ENCODE results near the gene CFAP100. TPM values are rescaled to one million over a fixed set of nuclear protein-coding genes. Genes with fewer than 3 reads are reported as not detected.

The CFAP100 gene
- total RNA-seq, 1 donor from 2014 or later: not detected

- no peak for DNase-seq
- intact Hi-C loops (cut with micrococcal nuclease): no loop called here
- peaks cover 57% of the 10 kb centered on the region for H3K36me3 ChIP-seq
Observed at GRCh38 chr3:126449621-126450051, 54.9 kb downstream of the CFAP100 start.

DNA sequence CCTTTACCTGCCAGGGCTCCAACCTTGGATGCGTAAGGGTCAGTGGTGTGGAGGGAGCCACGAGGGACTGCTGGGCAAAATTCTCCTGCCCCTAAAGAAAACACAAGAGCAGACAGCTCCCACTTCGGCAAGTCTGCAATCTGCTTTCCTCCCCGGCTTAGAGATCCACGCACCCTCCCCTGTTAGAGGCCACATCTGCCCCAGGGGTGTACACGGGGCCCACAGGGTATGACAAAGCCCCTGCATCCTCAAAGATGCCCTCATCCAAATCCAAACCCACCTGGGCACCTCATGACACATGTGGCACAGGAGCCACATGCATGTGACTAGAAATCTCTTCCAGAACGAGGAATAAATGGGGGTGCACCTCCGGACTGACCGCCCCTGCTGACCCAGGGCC lies 55.5 kb downstream of the CFAP100 start:
- intact Hi-C loops (cut with micrococcal nuclease): no loop called here
- Histone ChIP-seq H3K9me3 (replicated peaks) (no peaks in the 10 kb centered on the region), H3K36me3 (peaks cover 61% of the 10 kb centered on the region), H3K27me3 (ENCODE audit: low read depth) (no peaks in the 10 kb centered on the region), H3K4me3 (no peak overlapping the region), H3K27ac (replicated peaks) (no peak overlapping the region), H3K4me1 (peaks cover 6% of the 10 kb centered on the region)
- no peak for DNase-seq
- no peak for TF ChIP-seq CTCF (IDR thresholded peaks at IDR 0.05; ENCODE audit: borderline replicate concordance)

More at GRCh38 chr3:126449621-126450051, 54.9 kb downstream of the CFAP100 start:
- H3K9me3 ChIP-seq (replicated peaks): no peaks in the 10 kb centered on the region
- H3K27me3 ChIP-seq (ENCODE audit: low read depth): no peaks in the 10 kb centered on the region
- H3K4me1 ChIP-seq: peaks cover 6% of the 10 kb centered on the region
- H3K27ac ChIP-seq (replicated peaks): no peak overlapping the region
- no peak overlapping the region for H3K4me3 ChIP-seq
- TF ChIP-seq CTCF (IDR thresholded peaks at IDR 0.05; ENCODE audit: borderline replicate concordance): no peak

DNA sequence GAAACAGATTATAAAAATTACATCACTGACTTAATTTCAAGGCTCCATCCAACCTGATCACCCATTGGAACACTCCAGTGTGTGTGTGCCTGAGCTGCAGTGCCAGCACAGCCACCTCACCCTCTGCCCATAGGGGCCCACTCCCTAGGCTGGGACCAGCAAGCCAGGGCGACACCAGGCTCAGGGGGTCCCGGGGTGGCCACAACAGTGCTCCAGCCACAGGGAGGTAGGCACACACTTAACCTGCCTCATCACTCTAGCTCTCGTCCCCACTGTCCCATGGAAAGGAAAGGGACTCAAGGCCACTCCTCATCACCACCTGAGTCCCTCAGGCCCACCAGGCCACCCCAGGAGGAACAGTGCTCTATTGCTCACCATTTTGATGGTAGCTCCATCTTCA lies 56.0 kb downstream of the CFAP100 start:
- no peak for TF ChIP-seq CTCF (IDR thresholded peaks at IDR 0.05; ENCODE audit: borderline replicate concordance)
- intact Hi-C loops (cut with micrococcal nuclease): no loop called here
- no peak for DNase-seq
- no peak overlapping the region for H3K27ac ChIP-seq (replicated peaks)
- peaks cover 2% of the 10 kb centered on the region for H3K4me1 ChIP-seq
- peaks cover 61% of the 10 kb centered on the region for H3K36me3 ChIP-seq
- H3K27me3 ChIP-seq (ENCODE audit: low read depth): no peaks in the 10 kb centered on the region
- no peak overlapping the region for H3K4me3 ChIP-seq
- no peaks in the 10 kb centered on the region for H3K9me3 ChIP-seq (replicated peaks)

DNA sequence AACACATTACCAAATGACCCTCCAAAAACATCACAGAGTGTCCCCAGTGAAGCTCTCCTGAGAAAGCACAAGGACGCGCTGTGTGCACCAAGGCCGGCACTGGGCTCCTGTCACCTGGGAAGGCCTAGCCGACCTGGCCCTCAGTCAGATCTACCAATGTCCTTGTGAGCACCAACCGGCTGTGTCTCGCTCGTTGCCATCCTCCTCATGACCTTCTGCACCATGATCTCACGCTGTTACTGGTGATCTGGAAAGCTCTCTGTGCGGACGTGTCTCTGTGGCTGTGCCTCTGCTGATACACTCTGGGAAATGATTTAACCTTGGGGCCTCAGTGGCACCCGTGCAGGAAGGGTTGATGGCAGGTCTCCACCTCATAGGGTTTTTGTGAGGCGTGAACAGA lies 56.8 kb downstream of the CFAP100 start:
- DNase-seq: no peak
- no peak overlapping the region for H3K27ac ChIP-seq (replicated peaks)
- TF ChIP-seq CTCF (IDR thresholded peaks at IDR 0.05; ENCODE audit: borderline replicate concordance): no peak
- peaks cover 7% of the 10 kb centered on the region for H3K4me1 ChIP-seq
- H3K36me3 ChIP-seq: peaks cover 69% of the 10 kb centered on the region
- no peak overlapping the region for H3K4me3 ChIP-seq
- intact Hi-C loops (cut with micrococcal nuclease): no loop called here
- no peaks in the 10 kb centered on the region for H3K9me3 ChIP-seq (replicated peaks)
- H3K27me3 ChIP-seq (ENCODE audit: low read depth): no peaks in the 10 kb centered on the region

DNA sequence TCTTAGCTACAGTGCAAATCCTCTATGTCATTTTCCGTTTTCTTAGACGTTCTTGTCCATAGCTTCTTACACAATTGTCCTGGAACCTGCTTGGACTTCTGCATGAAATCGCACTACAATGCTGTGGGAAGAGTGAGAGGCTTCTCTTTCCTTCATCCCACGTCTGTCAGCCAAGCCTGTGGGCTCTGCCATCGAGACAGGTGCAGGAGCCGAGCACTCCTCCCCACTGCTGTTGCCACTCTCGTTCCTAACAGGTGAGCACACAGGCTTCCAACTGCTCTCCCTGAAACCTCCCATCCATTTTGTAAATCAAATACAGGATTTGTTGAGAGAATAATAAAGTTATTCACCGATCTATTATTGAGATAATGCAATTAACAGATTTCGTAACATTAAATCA lies 57.5 kb downstream of the CFAP100 start:
- peaks cover 76% of the 10 kb centered on the region for H3K36me3 ChIP-seq
- H3K27me3 ChIP-seq (ENCODE audit: low read depth): no peaks in the 10 kb centered on the region
- H3K27ac ChIP-seq (replicated peaks): no peak overlapping the region

More for the DNA sequence above, 57.5 kb downstream of the CFAP100 start:
- Histone ChIP-seq H3K4me1 (peaks cover 8% of the 10 kb centered on the region), H3K9me3 (replicated peaks) (no peaks in the 10 kb centered on the region), H3K4me3 (no peak overlapping the region)
- DNase-seq: no peak
- no peak for TF ChIP-seq CTCF (IDR thresholded peaks at IDR 0.05; ENCODE audit: borderline replicate concordance)
- intact Hi-C loops (cut with micrococcal nuclease): no loop called here

Measured in left ventricle myocardium inferior (tissue), 1 donor.